Epithelial cell of proximal tubule (primary cell): ENCODE measurements around the gene RIC3. TPM values are rescaled to one million over a fixed set of nuclear protein-coding genes. Genes with fewer than 3 reads are reported as not detected.

Source experiments
- DNase-seq: peaks from one replicate; pipeline ENCODE4 v3.0.0-alpha.2; 2011; ENCODE audit warnings: low read depth
- H3K4me3 ChIP-seq: 2 replicates; pipeline ENCODE4 v1.5.1; 2011; ENCODE audit warnings: low read depth, mild to moderate bottlenecking, low read length
- total RNA-seq: library from RNA; depleted of rRNA; stranded (reverse); fragments of >200 nt; gene quantifications from 2 replicates; pipeline ENCODE4 v1.2.3, GENCODE V29; 2015
- TF ChIP-seq, protein P1 (sequence below): conservative IDR thresholded peaks from 2 replicates; pipeline ENCODE4 v1.5.1; 2012; ENCODE audit warnings: low read depth, mild to moderate bottlenecking, low read length

The RIC3 gene
- total RNA-seq, 1 donor from 2014 or later = 0.92 TPM

- DNase-seq = no peak
- no peak overlapping the region for H3K4me3 ChIP-seq
- TF ChIP-seq, protein P1, sequence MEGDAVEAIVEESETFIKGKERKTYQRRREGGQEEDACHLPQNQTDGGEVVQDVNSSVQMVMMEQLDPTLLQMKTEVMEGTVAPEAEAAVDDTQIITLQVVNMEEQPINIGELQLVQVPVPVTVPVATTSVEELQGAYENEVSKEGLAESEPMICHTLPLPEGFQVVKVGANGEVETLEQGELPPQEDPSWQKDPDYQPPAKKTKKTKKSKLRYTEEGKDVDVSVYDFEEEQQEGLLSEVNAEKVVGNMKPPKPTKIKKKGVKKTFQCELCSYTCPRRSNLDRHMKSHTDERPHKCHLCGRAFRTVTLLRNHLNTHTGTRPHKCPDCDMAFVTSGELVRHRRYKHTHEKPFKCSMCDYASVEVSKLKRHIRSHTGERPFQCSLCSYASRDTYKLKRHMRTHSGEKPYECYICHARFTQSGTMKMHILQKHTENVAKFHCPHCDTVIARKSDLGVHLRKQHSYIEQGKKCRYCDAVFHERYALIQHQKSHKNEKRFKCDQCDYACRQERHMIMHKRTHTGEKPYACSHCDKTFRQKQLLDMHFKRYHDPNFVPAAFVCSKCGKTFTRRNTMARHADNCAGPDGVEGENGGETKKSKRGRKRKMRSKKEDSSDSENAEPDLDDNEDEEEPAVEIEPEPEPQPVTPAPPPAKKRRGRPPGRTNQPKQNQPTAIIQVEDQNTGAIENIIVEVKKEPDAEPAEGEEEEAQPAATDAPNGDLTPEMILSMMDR = no peak
Measured at GRCh38 chr11:8071616-8072581, 96.9 kb downstream of the RIC3 start.

DNA sequence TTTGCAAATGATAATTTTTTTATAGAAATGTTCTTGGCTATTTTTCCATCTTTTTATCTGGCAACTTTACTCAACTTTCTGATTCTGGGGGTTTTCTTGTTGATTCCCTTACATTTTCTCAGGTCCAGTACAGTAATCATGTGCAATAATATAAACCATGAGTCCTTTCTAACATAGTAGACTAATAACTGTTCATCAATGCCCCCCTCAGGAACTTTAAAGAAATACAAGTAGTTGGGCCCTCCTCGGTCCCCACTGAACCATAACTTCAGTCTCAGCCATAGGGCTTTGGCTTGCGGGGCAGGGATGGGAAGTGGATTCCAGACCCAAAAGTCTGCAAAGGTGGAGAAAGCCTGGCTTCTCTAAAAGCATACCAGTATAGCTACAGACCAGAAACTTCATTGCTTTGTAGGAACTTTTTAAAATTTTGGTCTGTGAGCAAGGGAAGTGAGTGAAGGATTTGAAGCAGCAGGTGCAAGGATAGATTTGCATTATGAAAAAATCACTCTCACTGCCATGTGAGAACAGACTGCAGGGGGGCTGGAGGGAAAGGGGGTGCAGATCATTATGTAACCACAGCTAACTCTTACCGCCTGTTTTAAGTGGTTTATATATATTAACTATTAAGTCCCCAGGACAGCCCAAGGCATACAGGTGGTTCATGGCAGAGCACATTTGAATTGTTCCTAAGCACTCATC is 98.3 kb downstream of the RIC3 start:
- no peak for DNase-seq
- H3K4me3 ChIP-seq = no peak overlapping the region
- TF ChIP-seq, protein P1 = peak; percentile 59

- no peak for DNase-seq
- TF ChIP-seq, protein P1 = no peak
Measured at GRCh38 chr11:8069771-8070170, 99.1 kb downstream of the RIC3 start.

DNA sequence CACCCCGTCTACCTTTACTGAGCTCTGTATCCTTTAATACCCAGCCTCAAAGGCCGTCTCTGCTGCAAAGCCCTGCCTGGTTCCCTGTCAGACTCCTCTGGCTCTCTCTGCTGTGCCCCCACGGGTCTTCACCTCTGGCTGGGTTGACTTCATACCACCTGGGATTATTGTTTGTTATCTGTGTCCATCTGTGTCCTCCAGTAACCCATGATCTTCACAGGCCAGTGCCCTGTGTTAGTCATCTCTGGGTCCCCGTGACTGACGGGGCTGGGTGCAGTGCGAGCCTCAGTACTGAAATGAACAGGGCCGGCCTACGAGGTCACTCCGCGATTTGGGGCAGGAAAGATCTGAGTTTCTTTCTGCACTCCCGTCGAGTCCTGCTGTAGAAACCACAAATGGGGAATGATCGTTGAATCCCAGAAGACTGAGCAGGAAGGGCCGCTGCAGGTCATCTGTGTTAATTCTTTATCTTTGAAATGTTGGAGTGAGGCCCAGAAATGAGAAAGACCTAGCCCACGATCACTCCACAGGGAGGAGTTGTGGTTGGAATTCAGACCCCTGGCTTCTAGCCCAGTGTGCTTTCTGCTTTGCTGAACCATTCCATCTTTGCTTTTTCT is 100.1 kb downstream of the RIC3 start:
- H3K4me3 ChIP-seq = peak overlapping the region; percentile 4
- TF ChIP-seq, protein P1 = no peak
- peak; percentile 78 for DNase-seq

More at GRCh38 chr11:8069771-8070170, 99.1 kb downstream of the RIC3 start:
- H3K4me3 ChIP-seq = no peak overlapping the region

GRCh38 chr11:8067929-8068575 is 100.8 kb downstream of the RIC3 start:
- TF ChIP-seq, protein P1 = no peak
- no peak for DNase-seq
- H3K4me3 ChIP-seq = no peak overlapping the region

DNA sequence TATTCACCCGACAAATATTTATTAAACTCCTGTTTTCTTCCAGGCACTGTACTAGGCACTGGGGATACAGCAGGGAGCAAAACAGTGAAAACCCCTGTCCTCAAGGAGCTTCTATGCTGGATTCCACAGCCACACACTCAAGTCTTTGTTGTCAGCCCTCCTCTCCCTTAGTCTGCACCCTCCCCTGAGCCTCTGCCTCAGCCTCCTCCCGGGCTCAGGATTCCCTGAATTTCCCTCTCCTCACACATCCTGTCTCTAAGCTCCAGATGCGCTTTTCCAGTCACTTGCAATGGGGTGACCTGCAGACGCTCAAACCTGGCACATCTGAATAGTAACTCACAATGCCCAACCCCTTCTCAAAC is 101.3 kb downstream of the RIC3 start:
- TF ChIP-seq, protein P1 = no peak
- H3K4me3 ChIP-seq = no peak overlapping the region
- DNase-seq = no peak
